NCI-H1417 (cell line): ENCODE data around the gene MBNL3.
"Not testable (repeated sequence)": the region's sequence is repeated elsewhere in the genome, so short reads cannot be mapped to it uniquely, and the experiment has no call there.

Experiments used
- DNase-seq, 3 experiments: peaks; one replicate each; lab custom pipeline; 2025; lab: John Stamatoyannopoulos, UW

The MBNL3 gene

DNA sequence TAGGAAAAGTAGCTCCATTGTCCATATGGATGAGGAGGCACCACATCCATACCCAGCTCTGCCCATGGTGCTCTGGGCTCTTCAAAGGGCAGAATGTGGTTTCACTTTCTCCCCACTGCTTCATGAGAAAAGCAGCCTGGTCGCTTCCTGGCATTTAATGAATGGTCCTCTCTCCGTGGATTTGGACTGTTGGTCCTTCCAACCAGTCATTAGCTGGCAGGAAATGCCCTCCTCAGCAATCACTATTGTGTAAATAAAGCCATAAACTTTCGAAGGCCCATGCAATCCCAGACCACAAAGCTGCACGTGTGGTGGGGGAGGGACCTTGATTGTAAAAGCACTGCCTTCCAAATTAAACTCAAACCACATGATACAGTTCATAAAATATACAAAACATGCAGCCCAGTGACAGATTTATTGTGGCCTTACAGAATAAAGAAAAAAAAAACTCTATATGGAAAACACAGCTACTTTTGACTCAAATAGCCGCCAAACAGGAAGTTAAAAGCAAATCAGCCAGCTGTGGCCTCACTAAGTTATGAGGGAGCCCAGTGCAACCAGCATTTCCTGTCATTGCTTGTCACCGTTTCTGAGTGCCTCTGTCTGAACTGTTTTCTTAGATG lies 8.1 kb downstream of the MBNL3 start:
- DNase-seq: peak; percentile 43 to 92 (median 75)

DNA sequence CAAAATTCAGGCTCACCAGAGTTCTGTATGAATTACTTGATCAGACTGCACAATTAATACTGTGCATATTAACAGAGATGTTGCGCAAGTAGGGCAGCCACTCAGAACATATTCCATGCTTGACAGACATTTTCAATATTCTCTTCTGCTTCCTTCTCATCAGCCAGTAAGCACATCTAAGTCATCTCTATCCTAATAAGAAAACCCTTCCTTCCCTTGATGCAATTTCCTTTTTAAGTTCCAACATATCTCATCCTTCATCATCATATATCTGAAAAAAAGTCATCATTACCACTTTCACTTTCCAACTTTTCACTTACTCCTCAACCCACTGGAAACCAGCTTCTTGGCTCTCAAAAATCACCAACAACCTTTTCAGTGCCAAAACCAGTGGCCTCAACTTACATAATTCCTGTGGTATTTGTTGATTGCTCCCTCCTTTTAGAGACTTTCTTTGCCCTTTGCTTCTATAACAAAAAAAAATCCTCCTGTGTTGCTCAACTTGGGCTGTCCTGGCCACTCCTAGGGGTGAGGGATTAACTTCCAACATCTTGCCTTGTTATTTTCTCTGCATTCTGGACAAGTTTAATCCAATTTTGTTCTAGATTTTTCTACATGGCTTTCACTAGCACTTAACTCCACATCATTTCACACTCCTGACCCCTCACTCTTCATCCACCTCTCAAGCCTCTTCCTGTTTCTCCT lies 14.1 kb downstream of the MBNL3 start:
- no peak for DNase-seq

DNA sequence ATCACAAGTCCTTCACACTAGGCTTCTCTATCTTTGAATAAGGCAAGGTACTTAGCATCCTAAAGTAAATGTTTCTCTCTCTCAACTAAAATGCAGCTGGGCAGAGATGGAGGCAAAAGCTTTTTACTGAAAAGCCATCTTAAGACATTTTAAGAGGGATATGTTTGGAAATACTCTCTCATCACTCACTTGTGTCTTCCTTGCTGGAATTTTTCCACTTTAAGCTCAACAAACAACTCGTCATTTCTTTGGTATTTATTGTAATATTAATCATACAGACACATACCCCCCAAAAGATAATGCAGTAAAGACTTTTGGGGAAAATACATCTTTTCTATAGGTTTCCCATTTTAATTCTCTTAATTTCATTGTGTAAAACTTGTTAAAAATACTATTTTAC lies 16.4 kb downstream of the MBNL3 start:
- DNase-seq: no peak

DNA sequence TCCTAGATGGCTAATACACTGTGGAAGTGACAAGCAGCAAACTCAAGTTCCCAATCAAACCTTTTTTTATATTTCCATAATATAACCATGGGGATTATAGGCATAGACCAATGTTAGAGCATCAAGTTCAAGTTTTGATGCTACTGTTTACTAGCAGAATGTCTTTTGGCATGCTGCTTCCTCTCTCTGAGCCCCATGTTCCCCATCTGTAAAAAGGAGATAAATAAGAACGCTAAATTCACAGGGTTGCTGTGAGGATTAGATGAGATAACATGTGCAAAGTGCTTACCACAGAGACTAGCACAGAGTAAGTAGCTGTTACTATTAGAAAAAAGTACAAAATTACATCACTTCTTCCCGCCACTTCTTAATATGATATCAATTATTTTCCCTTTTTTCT lies 18.0 kb downstream of the MBNL3 start:
- DNase-seq: no peak

DNA sequence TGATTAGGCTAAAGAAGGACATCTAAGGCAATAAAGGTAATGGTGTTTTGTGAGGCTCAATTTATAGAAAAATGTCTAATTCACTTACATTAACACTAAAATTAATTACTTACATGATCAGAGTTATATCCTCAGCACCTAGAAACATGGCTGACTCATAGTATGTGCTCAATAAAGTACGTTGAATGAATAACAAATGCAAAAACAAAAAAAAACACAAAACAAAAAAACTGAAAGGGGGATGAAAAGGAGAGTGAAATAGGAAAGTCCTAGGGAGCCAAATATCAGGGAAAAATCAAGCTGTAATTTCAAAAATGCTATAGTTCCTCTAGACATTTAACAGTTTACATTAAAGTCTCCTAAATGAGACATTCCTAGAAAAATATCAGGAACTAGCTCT lies 18.7 kb downstream of the MBNL3 start:
- no peak for DNase-seq

DNA sequence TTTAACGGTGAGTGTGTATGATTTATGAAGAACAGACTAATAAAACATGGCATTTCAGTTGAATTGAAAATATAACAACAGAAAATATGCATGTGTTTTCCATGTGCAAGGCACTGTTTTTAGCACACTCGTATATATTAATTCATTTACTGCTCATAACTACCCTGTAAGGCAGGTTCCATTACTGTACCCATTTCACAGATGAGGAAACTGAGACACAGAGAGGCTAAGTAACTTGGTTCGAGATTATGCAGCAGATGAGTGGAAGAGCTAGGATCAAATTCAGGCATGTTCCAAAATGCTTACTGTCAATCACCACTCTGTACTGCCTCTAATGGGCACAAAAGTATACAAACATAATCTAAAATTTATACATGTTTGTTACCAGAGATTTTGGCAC lies 20.4 kb downstream of the MBNL3 start:
- no peak for DNase-seq

DNA sequence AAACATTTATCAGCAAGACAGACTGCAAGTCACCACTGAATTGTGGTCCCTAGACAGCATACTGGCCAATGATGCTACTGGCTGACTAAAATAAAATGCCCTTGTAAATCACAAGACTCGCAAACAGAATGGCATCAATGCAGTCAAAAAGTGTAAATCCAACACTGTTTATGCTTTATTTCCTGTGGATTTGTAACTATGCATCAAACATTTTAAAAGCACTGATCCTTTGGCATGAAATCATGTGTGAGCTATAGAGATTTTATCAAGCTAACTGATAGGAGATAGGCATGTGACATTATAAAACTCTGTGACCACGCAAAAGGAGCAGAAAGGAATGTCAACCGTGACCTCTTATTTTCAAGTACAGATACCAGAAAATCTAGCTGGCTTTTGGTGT lies 20.8 kb downstream of the MBNL3 start:
- DNase-seq: no peak

DNA sequence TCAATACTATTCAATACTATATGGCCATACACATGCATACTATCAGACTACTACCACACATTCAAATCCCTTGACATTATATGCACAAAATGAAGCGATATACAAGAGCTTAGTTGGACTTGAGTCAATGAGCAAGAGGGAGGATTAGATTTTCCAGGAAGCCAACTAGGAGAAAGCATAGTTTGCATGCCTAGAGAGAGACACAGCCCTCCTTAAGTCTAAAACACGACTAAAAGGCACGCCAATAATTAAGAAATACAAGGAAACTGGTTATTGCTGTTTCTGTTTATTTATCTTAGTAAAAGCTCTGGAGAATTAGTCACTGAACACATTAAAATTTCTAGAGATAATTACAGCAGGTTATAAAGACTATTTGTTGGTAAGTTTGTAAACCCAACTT lies 21.8 kb downstream of the MBNL3 start:
- no peak for DNase-seq

DNA sequence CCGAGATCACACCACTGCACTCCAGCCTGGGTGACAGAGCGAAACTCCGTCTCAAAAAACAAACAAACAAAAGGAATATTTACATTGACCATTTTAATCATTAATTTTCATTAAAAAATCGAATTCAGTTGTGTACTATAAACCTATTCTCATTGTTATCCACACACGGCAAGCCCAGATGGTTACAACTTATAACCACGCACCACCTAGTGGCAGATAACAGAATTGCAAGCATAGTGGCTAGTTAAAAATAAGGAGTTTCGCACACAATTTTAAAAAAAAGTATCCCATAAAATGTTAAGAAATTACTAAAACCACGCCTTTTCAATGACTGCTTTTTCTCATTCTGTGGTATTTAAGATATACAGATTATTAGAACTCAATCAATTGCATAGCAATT lies 25.4 kb downstream of the MBNL3 start:
- peak in 1 of 3 experiments; percentile 42 for DNase-seq

DNA sequence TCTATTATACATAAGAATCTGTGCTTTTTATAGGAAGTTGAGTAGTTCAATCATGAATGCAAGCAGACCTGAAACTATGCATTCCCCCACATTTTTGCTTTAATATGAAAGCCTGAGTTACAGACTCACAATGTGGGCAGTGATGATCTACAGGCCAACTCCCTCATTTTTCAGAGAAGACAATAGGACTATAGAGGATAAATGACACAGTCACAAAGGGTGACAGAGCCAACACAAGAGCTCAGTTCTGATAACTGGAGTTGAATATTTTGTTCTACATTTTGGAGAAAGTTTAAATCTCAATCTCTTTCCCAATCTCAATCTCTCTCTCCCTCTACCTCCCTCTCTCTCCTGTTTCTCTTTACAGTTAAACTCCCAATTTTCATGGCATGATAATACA lies 27.0 kb downstream of the MBNL3 start:
- DNase-seq: no peak

DNA sequence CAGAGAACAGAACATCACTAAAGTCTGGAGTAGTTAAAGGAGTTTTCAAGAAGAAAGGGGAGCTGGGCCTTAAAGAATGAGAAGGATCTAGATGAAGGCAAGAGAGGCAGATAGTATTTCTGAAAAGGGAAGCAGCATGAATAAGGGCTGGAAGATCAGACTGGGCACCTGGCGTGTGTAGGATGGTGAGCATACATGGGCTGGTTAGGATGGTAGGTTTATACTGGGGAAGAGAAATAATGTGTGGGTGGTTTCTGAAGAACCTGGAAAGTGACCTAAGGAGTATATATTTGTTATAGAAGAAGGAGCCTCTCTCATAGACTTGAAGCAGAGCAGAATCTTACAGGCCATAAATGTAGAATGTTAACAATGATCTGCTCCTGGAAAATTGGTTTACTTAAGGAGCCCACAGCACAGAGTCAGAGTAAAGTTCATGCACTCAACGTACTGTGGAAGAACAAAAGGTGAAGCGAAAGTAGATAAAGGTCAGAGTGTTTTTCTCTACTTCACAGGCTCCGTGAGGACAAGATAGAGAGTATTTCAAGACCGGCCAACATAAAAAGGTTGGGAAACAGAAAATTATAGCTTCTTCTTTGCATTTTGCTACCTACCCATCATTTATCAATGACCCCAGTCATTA lies 35.8 kb downstream of the MBNL3 start:
- no peak for DNase-seq

DNA sequence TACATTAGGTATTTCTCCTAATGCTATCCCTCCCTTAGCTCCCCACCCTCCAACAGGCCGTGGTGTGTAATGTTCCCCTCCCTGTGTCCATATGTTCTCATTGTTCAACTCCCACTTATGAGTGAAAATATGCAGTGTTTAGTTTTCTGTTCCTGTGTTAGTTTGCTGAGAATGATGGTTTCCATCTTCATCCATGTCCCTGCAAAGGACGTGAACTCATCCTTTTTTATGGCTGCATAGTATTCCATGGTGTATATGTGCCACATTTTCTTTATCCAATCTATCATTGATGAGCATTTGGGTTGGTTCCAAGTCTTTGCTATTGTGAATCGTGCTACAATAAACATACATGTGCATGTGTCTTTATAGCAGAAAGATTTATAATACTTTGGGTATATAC lies 42.9 kb downstream of the MBNL3 start:
- not testable (repeated sequence) for DNase-seq

DNA sequence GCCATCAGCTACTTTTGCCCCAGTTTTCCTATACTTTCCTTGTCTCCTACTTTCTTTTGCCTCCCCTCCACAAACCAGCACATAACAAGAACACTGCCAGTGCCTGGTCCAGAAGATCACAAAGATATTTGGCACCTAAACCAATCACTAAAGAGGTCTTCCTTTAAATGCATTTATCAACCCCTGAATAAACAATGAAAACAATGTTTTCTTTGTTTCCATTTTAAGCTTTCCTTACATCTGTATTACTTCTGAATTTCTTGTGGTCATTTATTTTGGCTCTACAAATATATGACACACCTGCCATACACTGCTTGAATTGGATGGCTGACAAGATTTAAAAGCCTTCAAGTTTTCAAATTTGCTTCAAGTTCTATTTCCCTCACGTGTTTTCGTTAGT lies 43.9 kb downstream of the MBNL3 start:
- DNase-seq: no peak

DNA sequence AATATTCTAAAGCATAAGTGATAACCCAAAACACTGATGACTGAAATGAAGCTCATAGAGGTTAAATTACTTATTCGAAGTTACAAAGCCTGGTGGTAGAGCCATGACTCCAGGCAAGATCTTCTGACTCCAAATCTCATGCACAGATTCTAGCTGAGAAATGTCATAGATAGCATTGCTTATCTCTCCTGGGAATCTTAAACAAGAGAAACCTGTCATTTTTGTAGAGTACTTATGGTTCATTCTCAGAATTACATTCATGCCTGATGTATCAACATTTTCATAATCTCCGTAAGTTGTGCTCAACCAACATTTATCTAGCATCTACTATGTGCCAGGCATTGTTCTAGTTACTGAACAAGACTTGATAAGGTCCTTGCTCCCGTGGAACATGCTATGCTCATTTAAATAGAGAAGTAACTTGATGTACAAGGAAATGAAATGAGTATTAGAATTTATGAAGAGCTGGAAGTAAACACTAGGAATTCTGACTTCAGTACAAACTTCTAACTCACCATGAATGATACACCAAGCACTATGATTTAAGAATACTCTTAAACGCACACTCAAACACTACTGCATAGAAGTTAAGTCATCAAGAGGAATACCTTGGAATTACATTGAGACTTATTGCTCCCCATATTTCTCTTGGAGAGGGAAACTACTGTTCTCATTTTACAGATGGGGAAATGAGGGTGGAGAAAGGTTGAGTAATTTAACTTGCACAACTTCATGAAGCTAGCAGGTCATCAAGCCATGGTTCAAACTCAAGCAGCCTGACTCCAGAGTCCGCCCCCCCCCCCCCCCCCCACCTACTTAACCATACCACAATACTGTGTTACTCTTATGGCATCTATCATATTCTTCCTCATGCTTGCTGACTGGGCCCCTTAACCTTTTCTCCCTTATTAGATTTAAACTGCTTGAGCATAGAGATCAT lies 45.4 kb downstream of the MBNL3 start:
- DNase-seq: no peak

DNA sequence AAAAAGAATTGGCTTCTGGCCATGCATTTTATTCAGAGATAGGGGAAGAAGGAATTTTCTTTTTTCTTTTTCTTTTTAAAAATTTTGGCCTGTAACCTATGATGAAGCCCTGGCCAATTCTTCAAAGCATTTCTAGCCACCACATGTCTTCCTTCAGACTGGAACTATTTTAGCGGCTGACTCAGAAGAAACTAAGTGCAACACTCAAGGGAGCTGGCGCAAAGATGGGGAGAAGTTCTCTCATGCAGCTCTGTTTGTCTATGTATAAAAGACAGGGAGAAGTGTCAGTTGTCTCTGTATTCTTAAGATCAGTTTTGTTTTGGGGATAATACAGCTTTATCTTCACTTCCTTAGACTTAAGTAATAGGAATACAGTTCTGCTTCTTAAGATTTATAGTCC lies 46.1 kb downstream of the MBNL3 start:
- no peak for DNase-seq

DNA sequence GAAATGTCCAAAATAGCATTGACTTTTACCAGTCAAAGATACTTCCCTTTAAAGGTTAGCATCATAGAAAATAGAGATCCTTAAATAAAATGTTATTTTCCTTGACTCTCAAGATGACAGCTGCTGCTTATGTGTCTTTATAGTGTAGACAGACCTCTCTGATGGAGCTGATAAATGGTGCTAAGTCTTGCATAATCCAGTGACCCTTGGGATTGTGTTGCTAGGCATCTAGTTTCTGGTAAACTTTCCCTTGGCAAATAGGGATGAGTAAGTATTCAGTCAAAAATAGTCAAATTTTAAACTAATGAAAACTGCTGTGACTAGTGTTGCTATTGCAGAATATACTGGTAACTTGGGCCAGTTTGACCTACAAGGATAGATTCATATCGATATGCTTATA lies 53.6 kb downstream of the MBNL3 start:
- no peak for DNase-seq

DNA sequence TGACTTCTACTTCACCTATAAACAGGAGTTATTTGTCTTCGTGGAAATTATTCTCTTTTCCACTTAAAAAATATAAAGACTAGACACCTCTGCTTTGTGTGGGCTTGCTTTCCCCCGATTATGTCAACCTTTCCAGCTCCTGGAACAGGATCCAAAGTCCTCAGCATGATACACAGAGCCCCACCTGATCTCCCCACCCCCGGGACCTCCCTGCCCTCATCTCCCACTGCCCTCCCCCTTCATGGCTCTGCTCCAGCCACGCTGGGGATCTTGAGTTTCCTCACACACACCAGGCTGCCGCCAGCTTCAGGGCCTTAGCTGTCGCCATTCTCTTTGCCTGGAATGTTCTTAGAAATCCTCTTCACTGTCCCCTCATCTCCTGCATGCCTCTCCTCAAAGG lies 55.3 kb downstream of the MBNL3 start:
- DNase-seq: no peak

DNA sequence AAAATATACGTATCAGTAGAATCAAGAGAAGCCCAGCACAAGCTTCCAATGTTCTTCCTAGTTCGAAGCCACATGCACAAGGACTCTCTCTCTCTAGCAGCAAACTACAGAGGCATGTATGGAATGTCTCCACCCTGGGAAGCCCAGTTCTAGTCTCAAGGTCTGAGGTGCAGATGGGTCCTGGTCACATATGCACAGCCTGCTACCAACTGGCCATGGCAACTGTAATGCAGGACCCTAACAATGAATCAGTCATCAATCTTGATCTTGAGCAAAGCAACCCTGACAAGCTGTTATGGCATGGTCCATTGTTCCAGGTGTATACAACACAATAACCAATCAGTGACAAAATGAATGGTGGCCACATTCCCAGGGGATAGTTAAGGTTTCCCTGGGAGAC lies 55.8 kb downstream of the MBNL3 start:
- peak in 1 of 3 experiments; percentile 51 for DNase-seq

DNA sequence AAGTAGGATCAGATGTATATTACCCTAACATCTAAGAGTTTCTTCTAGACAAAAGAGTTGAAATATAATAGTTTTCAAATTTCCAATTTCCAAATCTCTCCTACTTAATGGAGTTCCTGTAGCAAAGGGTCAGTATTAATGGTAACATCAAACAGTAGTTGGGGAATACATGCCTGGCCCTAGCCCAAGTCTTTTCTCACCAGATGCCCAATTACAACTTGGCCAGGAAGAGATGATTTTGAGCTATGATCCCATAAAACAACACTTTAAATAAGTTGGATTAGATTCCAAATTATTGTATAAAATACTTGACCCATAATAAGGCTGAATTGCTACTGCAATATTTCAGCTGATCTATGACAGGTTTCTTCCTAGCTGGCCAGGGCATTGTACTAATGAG lies 59.9 kb downstream of the MBNL3 start:
- no peak for DNase-seq

DNA sequence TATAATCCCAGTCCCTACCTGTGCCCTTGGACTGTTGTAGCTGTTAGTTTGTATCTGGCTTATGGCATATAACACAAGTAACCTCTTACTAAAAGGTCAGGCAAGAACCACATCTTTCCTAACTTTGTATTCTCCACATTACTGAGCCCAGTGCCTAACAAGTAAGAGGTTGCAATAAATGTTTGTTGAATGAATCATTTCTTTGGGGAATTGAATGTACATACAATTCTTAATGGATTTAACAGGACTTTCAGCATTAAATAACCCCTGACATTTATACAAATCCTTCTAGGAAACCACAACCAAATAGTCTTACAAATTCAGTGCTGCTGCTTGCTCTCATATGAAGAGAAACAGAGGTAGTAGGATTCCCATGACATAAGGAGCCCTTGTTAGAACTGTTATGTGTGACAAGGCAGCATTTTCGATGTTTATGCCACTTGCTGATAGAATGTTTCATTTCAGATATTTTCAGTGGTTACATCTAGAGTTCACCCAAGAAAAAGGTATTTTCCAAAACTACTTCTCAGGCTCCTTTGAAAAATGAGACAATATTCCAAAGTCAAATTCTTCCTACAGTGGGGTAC lies 62.0 kb downstream of the MBNL3 start:
- DNase-seq: no peak

DNA sequence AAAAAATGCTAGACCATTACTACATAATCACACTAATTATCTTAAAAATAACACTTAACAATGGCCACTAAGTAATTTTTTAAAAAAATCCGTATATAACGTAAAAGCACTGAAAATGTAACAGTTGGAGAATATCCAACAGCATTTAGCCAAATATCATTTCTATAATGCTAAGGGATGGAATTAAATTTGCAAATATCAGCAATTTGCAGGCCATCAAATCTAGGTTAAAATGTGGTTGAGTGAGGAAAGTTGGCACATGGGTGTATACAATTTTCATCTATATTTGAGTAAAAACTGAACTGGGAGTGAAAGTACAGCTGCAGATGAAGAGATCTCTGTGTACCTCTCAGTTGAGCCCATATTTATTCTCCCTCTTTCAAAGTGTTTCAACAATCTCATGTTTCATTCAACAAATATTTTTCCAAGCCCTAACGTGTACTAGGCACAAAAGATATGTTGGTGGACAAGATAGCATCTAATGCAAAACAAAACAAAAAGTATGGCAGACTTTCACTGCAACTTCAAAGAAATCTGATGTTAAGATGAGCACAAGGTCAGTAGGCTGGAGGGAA lies 63.0 kb downstream of the MBNL3 start:
- DNase-seq: no peak

DNA sequence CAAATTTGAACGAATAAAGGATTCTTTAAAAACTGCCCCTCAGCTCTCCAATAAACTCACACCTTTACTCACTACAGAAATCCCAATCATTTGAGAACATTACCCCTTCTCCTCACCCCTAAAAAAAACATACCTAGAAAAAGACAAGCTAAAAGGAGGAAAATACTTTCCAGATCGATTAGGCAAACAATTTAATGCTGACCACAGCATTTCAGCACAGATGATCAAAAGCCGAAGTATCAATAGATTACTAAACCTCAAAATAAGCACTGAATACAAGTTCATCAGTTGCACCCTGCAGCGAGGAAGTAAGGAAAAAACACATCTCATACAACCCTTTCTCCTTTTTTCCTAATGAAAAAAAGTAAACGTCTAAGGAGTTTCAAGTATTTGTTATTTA lies 65.5 kb downstream of the MBNL3 start:
- DNase-seq: no peak
